Astrocyte (in vitro differentiated cells and primary cell): ENCODE data around the gene ZNF804B.

Experiments
- EZH2 ChIP-seq: IDR thresholded peaks from 2 replicates; pipeline ENCODE4 v1.6.1; 2012; ENCODE audit warnings: mild to moderate bottlenecking, low read length, inconsistent platforms; ENCODE audit not compliant: insufficient read depth
- TF ChIP-seq, protein P1 (sequence below): IDR thresholded peaks from 2 replicates; pipeline ENCODE4 v1.5.1; 2011; ENCODE audit warnings: low read depth, mild to moderate bottlenecking, inconsistent platforms, low read length, moderate library complexity; ENCODE audit not compliant: insufficient read depth

- TF ChIP-seq, protein P1, sequence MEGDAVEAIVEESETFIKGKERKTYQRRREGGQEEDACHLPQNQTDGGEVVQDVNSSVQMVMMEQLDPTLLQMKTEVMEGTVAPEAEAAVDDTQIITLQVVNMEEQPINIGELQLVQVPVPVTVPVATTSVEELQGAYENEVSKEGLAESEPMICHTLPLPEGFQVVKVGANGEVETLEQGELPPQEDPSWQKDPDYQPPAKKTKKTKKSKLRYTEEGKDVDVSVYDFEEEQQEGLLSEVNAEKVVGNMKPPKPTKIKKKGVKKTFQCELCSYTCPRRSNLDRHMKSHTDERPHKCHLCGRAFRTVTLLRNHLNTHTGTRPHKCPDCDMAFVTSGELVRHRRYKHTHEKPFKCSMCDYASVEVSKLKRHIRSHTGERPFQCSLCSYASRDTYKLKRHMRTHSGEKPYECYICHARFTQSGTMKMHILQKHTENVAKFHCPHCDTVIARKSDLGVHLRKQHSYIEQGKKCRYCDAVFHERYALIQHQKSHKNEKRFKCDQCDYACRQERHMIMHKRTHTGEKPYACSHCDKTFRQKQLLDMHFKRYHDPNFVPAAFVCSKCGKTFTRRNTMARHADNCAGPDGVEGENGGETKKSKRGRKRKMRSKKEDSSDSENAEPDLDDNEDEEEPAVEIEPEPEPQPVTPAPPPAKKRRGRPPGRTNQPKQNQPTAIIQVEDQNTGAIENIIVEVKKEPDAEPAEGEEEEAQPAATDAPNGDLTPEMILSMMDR = no peak
- TF ChIP-seq EZH2 = no peak
Measured at GRCh38 chr7:89183712-89184111, 424.2 kb downstream of the ZNF804B start.
